NT2/D1 (cell line): ENCODE data around the gene CDH5.

Source experiments
- SUZ12 ChIP-seq: IDR thresholded peaks from 2 replicates; pipeline ENCODE4 v1.6.1; 2011; ENCODE audit not compliant: insufficient read length, insufficient read depth; ENCODE audit errors: extremely low read depth
- YY1 ChIP-seq: IDR thresholded peaks from 2 replicates; pipeline ENCODE4 v1.6.1; 2011; ENCODE audit not compliant: insufficient read length, insufficient read depth
- ZNF274 ChIP-seq: IDR thresholded peaks from 2 replicates; pipeline ENCODE4 v1.6.1; 2011; ENCODE audit warnings: mild to moderate bottlenecking, low read depth, low read length

DNA sequence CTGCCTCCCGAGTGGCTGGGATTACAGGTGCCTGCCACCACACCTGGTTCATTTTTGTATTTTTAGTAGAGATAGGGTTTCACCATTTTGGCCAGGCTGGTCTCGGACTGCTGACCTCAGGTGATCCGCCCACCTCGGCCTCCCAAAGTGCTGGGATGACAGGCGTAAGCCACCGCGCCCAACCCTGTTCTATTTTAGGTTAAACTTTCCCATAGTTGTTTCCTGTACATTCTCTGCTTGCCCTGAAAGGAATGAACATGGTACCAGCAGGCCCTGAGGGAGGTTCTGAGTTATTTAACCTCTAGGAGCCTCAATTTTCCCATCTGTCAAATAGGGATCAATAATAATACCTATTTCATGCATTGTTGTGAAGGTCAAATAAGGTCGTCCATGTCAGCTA lies 11.0 kb upstream of the CDH5 start:
- TF ChIP-seq YY1: no peak
- TF ChIP-seq ZNF274: no peak
- TF ChIP-seq SUZ12: no peak
